ENCODE data around the gene PPP2R2D.

DNA sequence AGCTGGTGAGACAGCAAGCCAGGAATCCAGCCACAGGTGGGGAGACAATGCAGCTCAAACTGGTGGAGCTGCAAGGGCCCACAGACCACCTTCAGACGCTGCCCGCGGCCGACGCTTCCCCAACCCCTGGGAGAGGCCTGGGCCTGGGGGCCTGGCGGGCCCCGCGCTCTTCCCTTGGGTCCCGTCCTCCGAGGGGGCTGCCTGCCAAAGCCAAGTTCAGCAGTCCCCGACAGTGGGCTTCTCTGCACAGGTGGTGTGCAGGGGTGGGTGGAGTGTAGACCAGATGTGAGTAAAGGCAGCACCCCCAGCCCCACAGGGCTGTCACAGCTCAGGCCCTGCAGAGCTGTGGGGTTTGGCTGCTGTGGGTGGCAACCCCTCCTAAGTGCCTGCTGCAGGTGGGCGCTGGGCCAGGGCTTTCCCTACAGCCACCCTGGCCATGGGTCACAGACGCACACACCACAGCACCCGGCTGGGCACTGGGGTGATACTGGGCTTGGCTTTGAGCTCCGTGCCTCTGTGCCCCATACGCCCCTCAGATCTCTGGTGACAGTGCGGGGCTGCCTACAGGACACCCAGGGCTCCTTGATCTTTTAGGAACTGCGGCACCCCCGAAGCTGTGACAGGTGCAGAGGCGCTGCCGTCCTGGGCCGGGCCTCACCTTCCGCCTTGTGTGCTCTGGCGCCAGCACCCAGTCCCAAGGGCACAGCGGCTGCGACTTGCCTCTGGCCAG is 60.4 kb downstream of the PPP2R2D start:
- TF ChIP-seq, protein P1, sequence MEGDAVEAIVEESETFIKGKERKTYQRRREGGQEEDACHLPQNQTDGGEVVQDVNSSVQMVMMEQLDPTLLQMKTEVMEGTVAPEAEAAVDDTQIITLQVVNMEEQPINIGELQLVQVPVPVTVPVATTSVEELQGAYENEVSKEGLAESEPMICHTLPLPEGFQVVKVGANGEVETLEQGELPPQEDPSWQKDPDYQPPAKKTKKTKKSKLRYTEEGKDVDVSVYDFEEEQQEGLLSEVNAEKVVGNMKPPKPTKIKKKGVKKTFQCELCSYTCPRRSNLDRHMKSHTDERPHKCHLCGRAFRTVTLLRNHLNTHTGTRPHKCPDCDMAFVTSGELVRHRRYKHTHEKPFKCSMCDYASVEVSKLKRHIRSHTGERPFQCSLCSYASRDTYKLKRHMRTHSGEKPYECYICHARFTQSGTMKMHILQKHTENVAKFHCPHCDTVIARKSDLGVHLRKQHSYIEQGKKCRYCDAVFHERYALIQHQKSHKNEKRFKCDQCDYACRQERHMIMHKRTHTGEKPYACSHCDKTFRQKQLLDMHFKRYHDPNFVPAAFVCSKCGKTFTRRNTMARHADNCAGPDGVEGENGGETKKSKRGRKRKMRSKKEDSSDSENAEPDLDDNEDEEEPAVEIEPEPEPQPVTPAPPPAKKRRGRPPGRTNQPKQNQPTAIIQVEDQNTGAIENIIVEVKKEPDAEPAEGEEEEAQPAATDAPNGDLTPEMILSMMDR (conservative IDR thresholded peaks at IDR 0.05), result no peak
- TF ChIP-seq ZFX (IDR thresholded peaks at IDR 0.05), result no peak

Measured in C4-2B (cell line).